ENCODE data around the gene PIP5K1B. TPM values are rescaled to one million over a fixed set of nuclear protein-coding genes. Genes with fewer than 3 reads are reported as not detected.

Gene PIP5K1B
- total RNA-seq, 1 experiment from 2014 or later, result 2.5 TPM

GRCh38 chr9:68714416-68715180 is 9.6 kb downstream of the PIP5K1B start:
- no peak overlapping the region for H2BK120ac ChIP-seq (ENCODE audit: low read depth, low read length, poor library complexity, severe bottlenecking)
- WGBS (ENCODE audit: extremely low coverage, insufficient read length, low lambda C conversion rate), result no CpG with 5 or more reads among the region's 4 CpGs
- H3K23me2 ChIP-seq (ENCODE audit: insufficient read length, low read depth, low read length, poor library complexity, severe bottlenecking), result no peaks in the 10 kb centered on the region
- no peaks in the 10 kb centered on the region for H3K79me1 ChIP-seq (ENCODE audit: insufficient read depth, low read depth, low read length, poor library complexity, severe bottlenecking)
- no peaks in the 10 kb centered on the region for H3K9me3 ChIP-seq (ENCODE audit: control insufficient read depth, low read depth, low read length)
- Mint-ChIP-seq H3K27ac (peak overlapping the region in 1 of 3 experiments; percentile 54; a peak in 1 of 7 replicates), H3K36me3 (ENCODE audit: insufficient read depth in 1 of 3, low read depth in 3 of 3) (no peaks in the 10 kb centered on the region), H3K27me3 (ENCODE audit: low read depth) (peaks cover 25% of the 10 kb centered on the region), H3K4me1 (peaks cover 0 to 6% of the 10 kb centered on the region in 2 experiments; a peak in 1 of 4 replicates), H3K9me3 (no peaks in the 10 kb centered on the region), H3K4me3 (no peak overlapping the region)
- H3K4me1 ChIP-seq (ENCODE audit: insufficient read depth, low read length), result no peaks in the 10 kb centered on the region
- no peak overlapping the region for H3K27ac ChIP-seq (ENCODE audit: insufficient read length, low read depth, low read length)
- no peak overlapping the region for H2AFZ ChIP-seq (ENCODE audit: low read length)
- no peak overlapping the region for H2BK5ac ChIP-seq (ENCODE audit: insufficient read length, low read length)
- no peak overlapping the region for H2BK15ac ChIP-seq (ENCODE audit: low read depth, low read length)
- no peaks in the 10 kb centered on the region for H4K20me1 ChIP-seq (ENCODE audit: control insufficient read depth, insufficient read depth, insufficient read length)
- H3K4ac ChIP-seq (ENCODE audit: low read depth, low read length), result no peak overlapping the region
- no peak overlapping the region for H3K23ac ChIP-seq (ENCODE audit: insufficient read length, low read depth, low read length)
- H3K9ac ChIP-seq (ENCODE audit: extremely low read depth, insufficient read length, low read length), result no peak overlapping the region
- no peaks in the 10 kb centered on the region for H3K79me2 ChIP-seq (ENCODE audit: insufficient read depth, low read length)
- H3K27me3 ChIP-seq (ENCODE audit: insufficient read depth, low read length), result no peaks in the 10 kb centered on the region
- H3K4me2 ChIP-seq (ENCODE audit: insufficient read depth, insufficient read length, low read length), result no peak overlapping the region
- no peak for DNase-seq
- no peak overlapping the region for H3T11ph ChIP-seq (ENCODE audit: low read length)
- TF ChIP-seq CTCF (conservative IDR thresholded peaks at IDR 0.05), result no peak
- no peak overlapping the region for H2AK5ac ChIP-seq (ENCODE audit: insufficient read length, low read length)
- no peak overlapping the region for H3K14ac ChIP-seq (ENCODE audit: insufficient read depth, low read length)
- H4K5ac ChIP-seq (ENCODE audit: insufficient read length, low read depth, low read length), result no peak overlapping the region
- no peak overlapping the region for H2BK12ac ChIP-seq (ENCODE audit: insufficient read length, low read depth, low read length)
- H3K18ac ChIP-seq (ENCODE audit: insufficient read length, low read depth, low read length), result no peak overlapping the region
- H4K91ac ChIP-seq (ENCODE audit: insufficient read length, low read depth, low read length), result no peak overlapping the region
- H2BK20ac ChIP-seq (ENCODE audit: low read depth, low read length, poor library complexity, severe bottlenecking), result no peak overlapping the region
- H4K8ac ChIP-seq (replicated peaks; ENCODE audit: insufficient read length, low read depth, low read length), result no peak overlapping the region
- no peak overlapping the region for H3K56ac ChIP-seq (ENCODE audit: insufficient read length, low read depth, low read length)
